Skeletal muscle cell (primary cell): ENCODE results near the gene DPCD.
"Not testable (repeated sequence)": the region's sequence is repeated elsewhere in the genome, so short reads cannot be mapped to it uniquely, and the experiment has no call there.

Experiments
- DNase-seq: peaks from one replicate; pipeline ENCODE4 v3.0.0-alpha.2; 2010; ENCODE audit warnings: low read depth
- H3K4me3 ChIP-seq: 2 replicates; pipeline ENCODE4 v1.5.1; 2011; ENCODE audit warnings: low read depth, mild to moderate bottlenecking, control low read depth, low read length, moderate library complexity

Gene DPCD

DNA sequence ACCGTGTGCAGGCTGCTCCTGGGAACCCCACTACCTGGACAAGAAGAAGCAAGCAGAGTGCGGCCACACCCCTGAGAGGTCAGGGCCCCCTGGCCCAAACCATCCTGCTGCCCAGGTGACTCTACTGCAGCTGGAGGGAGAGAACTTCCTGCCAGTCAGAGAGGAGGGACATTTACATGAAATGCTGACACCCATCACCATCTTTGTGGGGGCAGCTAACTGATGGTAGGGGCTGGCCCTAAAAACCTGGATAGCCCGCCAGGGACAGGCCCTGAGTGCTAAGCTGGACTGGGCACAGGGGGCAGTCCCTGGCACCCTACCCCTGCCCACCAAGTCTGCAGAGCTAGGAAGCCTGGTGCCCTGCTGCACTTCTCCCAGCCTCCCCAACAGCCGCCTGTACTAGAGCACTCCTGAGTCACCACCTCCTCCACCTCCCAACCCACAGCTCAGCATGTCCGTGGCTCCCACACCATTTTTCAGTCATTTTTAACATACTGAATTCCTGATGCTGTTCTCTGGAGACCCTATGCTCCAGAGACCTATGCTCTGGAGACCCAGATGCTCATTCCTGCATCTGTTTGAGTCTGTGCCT, 27.5 kb downstream of the DPCD start:
- DNase-seq = no peak
- no peak overlapping the region for H3K4me3 ChIP-seq

DNA sequence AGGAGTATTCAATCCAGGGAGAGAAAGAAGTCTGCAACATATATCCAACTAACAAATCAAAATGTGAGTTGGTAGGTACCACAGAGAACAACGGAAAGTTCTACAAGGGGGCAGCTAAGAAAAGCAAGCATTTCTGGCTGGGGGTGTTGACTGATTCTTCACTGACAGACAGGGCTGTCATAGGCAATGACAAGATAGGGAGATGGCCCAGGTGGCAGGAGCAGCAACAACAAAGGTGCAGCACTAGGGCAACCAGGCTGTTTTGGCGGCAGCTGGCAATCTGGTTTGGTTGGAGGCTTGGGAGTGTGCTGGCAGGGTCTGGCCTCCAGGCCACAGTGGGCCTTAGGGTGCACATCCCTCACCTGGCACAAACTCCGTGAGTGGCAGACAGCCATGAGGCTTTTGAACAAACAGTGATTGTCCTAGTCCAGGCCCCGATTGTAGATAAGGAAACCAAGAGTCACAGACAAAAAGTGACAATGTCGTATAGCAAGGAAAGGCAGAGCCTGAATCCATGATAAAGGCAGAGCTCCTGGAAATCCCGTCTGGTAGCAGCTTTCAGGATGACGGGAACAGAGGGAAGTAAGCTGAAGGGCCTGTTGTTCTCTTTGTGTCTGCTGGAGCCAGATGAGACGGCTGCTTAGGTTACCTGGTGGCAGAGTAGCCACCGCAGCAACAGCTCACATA, 28.4 kb downstream of the DPCD start:
- H3K4me3 ChIP-seq = no peak overlapping the region
- DNase-seq = no peak

DNA sequence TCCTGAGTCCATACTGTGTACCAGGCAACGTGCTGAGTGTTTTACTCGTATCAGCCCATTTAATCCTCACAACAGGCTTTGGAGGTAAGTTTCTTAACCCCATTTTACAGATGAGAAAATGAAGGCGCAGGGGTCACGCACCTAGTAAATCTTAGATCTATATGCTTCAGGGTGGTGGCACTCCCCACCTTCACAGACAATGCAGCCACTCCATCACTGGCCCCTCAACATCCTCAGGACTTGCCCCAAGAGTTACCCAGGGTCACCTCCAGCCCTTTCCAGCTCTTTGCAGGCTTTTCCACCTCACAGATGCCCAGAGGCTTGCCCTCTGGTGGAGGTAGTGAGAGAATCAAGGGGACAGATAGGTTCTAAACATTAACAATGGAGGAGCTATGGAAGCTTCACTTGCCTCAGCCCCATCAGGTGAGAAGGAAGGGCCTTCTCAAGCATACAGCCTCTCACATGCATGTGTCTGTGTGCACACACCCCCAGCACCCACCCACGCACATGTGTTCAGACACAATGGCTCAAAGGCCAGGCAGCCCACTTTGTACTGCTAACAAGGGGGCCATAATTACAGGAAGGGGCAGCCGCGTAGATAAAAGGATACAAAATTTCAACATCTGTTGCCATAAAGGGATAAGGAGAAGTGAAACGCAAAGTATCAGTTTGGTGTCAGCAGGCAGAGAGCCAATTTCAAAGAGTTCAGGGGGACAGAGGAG, 29.1 kb downstream of the DPCD start:
- DNase-seq = no peak
- H3K4me3 ChIP-seq = no peak overlapping the region

DNA sequence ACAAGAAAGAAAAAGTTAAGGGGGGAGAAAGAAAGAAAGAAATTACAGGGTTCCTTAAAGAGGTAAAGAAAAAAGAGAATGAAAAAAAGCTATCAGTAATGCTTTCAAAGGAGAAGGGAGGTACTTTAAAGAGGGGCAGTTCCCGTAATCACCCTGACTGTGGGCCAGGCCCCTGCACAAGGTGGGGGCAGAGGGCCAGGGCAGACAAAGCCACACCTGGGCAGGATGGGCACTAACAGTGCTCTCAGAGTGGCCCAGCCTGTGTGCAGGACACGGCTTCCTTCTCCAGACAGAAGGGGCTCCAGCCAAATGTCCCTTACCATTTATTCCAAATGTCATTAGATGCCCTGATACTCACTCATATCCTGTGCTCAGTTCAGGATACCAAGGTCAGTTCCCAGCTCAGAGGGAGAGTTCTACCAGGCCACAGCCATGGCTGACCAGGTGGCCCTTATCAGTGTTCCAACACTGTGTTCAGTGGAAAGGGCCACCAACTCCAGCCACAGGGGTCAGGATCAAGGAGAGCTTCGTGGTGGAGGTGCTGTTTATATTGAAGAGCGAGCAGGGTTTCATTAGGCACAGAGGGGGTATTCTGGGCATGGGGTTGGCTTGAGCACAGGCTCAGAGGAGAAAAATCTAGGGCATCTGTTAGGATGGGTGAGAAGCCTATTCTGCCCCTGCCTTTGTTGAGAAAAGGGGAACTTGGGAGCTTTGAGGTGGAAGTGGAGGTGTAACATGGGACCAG, 29.9 kb downstream of the DPCD start:
- no peak for DNase-seq

DNA sequence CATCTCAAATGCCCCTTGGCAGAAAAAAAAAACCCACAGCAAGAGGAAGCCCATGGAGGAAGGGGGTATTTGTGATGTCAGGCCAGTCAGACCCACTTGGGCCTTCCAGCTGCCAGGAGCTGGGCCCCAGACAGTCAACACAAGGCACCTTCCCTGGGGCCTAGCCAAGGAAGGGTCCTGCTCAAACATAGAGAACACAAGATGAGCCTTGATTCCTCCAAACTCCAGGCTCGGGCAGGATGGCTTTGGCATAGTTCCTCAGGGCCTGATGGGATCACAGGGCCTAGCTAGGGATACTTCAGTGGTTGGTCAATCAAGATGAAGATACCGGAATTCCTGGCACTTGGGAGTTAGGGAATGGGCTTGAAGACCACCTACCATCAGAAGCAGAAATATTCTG, 30.8 kb downstream of the DPCD start:
- H3K4me3 ChIP-seq = no peak overlapping the region
- DNase-seq = no peak

More for the DNA sequence above, 29.9 kb downstream of the DPCD start:
- H3K4me3 ChIP-seq = no peak overlapping the region

DNA sequence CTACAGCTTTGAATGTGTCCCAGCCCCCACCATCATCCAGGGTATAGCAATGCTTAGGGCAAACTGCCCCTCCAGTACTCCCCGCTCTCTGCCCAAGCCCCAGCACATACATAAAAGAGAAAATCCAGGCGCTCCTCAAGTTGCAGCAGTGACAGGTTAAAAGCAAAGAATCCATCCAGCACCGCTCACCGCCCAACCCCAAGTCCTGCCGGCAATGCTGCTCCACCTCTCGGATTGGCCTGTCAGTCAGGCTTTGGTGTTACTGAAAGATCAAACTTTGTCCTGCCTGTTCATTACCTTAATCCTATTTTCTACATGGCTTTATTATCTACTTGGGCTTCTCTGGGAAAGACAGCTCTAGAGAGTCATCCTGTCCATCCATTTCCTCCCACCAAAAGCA, 31.9 kb downstream of the DPCD start:
- H3K4me3 ChIP-seq = no peak overlapping the region
- DNase-seq = no peak

DNA sequence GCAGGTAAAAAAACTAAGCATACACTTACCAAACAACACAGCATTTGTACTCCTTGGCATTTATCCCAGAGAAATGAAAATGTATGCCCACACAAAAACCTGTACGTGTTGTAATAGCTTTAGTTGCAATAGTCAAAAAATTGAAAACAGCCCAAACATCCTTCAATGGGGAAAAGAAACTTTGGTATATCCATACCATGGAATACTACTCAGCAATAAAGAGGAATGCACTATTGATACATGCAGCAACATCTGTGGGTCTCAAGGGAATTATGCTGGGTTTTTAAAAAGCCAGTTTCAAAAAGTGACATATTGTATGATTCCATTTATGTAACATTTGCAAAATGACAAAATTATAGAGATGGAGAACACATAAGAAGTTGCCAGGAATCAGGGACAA, 35.4 kb downstream of the DPCD start:
- no peak for DNase-seq
- H3K4me3 ChIP-seq = no peak overlapping the region

DNA sequence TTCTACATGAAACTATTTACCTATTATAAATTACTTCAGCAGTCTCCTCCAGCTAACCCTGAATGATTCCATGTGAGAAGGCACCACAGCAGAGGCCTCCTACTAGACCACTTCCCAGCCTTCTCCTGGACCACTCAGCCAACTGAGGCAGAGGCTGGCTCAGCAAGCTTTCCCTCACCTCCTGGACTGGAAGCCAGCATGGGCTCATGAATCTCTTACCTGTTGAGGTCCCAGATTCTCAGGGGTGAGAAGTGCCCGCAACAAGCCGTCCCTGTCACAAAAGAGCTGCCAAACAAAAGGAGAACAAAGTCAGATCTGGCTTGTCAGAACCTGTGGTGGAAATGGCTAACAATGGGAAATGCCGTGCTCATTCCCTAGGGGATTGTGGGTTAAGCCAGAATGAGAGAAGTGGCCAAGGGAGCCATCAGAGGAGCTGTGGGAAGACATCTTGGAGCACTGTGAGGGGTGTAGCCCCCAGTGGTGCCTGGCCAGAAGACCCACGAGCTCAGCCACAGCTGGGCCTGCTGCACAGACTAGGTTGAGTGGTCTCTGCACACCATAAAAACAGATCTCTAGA, 36.5 kb downstream of the DPCD start:
- H3K4me3 ChIP-seq = no peak overlapping the region
- no peak for DNase-seq

DNA sequence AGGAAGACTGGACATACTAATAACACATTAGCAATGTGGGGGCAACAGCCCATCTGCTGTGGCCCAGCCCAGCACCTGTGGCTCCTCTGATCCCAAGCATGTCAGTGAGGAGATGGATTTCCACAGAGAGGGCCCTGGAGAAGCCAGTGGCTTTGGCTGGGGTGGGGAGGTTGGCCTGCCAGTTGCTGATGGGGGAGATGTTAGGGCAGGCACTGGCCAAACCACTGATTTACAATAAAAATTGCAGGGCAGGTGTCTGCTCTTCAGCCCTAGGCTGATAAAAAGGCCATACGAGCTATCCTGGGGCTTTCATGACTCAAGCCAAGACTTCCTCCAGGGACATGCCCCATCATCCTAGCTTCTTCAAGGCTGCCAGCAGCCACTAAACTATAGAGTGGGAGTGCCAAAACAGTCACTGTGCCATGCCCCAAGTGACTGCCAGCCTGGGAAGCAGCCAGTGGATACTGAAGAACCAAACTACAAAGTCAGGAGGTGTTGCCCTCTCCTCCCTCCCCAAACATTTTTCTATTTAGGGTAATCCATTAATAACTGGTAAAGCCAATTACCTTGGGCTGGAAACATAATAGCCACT, 37.8 kb downstream of the DPCD start:
- no peak for DNase-seq
- no peak overlapping the region for H3K4me3 ChIP-seq

DNA sequence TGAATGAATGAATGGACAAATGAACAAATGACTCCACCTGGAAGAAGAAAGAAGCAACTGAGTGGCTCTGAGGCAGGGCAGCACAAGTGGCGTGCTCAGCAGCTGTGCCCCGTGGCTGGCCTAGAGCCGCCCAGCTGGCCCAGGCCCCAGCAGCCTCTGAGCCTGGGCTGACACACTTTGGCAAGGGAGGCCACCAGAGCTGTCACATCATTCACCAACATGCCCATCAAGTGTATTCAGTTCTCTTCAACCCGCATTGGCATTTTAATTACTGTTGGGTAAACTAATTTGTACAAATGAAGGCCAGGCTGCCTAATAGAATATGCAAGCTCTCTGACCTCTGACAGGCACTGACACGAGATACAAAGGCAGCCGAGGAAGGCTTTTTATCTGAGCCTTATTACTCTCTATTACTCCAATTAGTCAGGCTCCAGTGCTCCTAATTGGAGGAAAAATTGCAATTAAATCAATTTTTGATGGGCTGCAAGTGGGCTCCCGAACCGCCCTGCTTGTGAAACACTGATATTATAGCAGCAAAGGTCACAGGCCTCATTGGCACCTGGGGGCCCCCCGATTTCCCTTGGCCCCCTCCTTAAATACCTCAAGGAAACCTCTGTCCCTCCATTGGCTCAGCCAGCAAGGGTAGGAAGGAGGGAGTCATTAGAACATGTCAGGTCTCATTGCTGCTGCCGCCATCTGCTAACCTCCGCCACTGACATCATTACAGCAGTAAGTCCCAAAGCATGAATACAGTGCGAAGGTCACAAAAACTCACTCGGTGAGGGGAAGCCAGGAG, 41.9 kb downstream of the DPCD start:
- no peak for DNase-seq
- no peak overlapping the region for H3K4me3 ChIP-seq

DNA sequence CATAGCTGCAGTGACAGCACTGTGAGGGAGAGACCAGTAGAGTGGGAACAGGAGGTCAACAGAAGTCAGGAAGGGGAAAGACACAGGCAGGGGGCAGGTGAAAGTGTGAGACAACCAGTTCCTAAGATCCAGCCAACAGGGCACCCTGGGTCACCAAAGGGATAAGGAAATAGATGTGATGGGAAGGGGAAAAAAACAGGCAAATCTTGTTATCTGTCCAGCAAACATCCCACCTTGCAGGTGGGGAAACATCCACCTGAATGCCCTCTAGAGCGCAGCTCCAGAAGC, 42.5 kb downstream of the DPCD start:
- no peak overlapping the region for H3K4me3 ChIP-seq
- DNase-seq = no peak

DNA sequence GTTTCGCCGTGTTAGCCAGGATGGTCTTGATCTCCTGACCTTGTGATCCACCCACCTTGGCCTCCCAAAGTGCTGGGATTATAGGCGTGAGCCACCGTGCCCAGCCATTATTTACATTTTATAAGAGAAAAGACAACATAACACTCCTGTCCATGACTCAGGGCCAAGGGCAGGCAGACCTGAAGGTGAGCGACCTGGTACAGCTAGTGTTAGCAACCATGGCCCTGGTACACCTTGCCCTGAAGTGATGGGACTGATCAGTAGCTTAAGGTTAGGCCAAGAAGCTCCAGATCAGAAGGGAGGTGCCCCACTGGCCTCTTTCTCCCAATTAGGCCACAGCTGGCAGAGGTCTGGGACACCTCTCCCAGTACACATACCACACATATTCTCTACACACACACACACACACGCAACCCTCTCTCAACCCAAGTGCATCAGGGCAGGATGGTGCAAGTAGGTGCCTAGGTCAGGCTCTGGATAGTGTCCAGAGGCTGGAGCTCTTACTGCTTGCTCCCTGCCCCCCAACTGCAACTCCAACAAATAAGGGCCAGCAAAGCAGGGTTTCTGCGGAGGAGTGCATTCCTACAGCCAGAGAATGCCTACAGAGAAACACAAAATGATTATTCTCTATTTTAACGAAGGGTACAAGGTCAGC, 43.8 kb downstream of the DPCD start:
- no peak for DNase-seq
- H3K4me3 ChIP-seq = no peak overlapping the region

DNA sequence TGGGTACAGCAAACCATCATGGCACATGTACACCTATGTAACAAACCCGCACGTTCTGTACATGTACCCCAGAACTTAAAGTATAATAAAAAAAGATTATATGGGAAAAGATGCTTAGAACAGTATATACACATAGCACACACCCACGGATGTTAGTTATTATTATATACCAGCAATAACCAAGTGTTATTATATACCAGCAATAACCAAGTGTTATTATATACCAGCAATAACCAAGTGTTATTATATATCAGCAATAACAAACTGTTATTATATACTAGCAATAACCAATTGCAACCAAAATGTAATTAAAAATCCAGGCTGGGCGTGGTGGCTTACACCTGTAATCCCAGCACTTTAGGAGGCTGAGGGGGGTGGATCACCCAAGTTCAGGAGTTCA, 45.4 kb downstream of the DPCD start:
- not testable (repeated sequence) for H3K4me3 ChIP-seq, DNase-seq

DNA sequence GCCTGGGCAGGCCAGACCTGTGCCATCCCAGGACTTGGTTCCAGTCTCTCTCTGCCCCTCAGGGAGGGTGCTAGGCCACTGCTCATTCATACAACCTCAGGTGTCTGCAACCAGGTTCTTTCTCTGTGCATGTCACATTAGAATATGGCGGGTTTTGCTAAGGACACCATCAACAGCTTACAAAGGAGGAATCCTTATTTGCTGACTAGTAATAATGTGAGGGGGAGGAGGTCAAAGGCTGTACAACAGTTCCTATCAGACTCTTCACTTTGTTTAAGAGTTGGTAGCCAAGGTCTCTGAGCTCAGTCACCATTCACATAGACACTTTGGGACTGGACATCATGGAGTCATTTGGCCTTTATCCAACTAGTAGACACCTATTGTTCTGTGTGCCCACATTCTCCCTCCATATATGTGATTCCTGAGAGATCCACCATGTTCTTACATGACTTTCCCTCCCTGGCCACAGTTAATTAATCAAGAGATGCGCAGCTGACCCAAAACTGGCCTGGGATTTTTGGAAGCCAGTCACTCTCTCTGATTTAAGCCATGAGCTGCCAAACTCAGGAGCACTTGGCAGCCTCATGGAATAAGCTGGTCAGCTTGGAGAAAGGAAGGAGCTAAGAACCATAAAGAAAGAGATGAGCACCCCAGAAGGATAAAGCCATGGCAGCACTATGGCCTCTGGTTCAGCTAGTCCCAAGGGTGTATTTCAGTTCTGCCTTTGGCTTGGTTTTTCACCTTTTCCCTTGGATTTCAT, 51.2 kb downstream of the DPCD start:
- DNase-seq = no peak
- H3K4me3 ChIP-seq = no peak overlapping the region

DNA sequence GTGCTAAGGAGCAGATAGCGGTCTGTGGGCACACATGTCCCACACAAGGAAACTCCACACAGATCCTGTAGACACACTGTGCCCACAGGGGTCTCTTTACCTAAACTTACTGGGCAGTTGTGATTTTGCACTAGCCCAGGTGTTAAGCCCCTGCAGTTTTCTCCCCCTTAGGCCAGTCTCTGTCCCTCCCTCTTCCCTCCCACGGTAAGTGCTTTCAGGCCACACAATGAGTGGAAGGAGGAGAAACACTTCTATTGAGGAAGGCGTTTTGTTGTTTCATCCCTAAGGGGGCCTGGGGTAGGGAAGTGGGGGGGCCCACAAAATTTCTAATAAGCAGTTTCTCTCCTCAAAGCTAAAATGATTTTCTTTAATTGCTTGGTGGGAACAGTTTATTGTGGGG, 55.4 kb downstream of the DPCD start:
- no peak for DNase-seq
- no peak overlapping the region for H3K4me3 ChIP-seq

DNA sequence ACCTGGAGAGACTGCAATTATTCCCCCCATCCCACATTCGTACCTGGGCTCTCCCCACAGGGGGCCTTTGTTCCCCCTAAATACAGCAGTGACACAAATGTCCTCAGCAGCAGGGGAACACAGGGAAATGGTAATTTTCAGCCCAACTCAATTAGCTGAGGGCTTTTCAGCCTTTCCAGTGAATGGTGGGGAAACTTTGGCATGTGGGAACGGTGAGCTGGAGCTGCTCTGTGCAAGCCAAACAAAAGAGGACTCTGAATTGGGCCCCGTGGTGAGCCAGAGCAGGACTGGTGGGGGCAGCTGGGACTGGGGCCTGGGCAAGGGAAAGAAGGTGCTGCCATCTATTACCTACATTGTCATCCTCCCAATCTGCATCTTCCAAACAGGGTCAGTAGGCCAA, 55.9 kb downstream of the DPCD start:
- no peak for DNase-seq
- H3K4me3 ChIP-seq = no peak overlapping the region

DNA sequence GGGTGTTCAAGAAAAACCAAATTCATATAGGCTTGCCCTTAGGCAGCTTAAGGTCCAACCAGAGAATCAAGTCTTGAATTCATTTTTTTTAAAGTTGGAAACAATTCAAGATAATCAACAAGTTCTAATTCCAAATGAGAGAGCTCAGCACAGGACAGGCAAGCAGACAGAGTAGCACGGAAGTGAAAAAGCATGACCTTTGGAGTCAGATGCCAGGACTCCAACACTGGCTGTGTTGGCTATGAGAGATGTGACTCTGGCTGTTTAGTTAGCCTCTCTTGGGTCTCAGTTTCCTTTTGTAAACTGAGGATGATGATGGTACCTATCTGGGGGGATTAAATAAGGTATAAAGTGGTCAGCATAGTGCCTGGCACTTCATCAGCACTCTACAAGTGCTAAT, 57.5 kb downstream of the DPCD start:
- H3K4me3 ChIP-seq = no peak overlapping the region
- DNase-seq = no peak

DNA sequence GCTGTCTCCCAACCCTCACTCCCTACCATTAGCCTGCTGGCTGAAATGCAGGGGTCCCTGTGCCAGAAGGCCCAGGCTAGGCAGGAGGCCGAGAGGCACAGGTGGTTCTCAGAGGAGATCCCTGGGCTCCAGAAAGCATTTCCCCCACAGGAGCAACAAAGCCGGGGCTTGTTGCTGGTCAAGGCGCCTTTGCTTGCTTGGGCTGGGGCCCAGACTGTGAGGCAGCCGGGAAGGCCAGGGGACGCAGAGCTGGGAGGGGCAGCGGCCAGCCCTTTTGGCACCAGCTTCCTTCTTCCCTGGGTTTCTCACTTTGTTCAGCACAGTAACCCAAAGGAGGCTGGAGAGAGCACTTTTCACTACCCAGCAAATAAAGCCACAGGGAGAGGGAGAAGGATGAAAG, 58.2 kb downstream of the DPCD start:
- no peak for DNase-seq
- H3K4me3 ChIP-seq = no peak overlapping the region
